ENCODE data around the gene TMEM176B.

Gene TMEM176B

GRCh38 chr7:150800581-150801241 is 547 bp upstream of the TMEM176B start, which contains the start of gene TMEM176A:
Gene TMEM176A (plus strand): TSS chr7:150800769. CDS start chr7:150801551, 782 bp downstream.
- H3K27ac ChIP-seq (ENCODE audit: low read length) = no peak within 1 kb of the TSS
- DNase-seq (no peak), ATAC-seq (ENCODE audit: insufficient read depth, low read depth) (no peak)
- H4K20me1 ChIP-seq (ENCODE audit: insufficient read depth, low read length) = no peaks in the 10 kb centered on the region
- H2AFZ ChIP-seq (ENCODE audit: low read depth, low read length) = no peak within 1 kb of the TSS
- peaks cover 2% of the 10 kb centered on the region for H3K9me3 ChIP-seq (ENCODE audit: insufficient read depth, low read length, severe bottlenecking)
- H3K36me3 ChIP-seq (ENCODE audit: insufficient read depth, low read length) = no peaks in the 10 kb centered on the region
- no peak within 1 kb of the TSS for H3K4me2 ChIP-seq (ENCODE audit: insufficient read depth, low read length)
- no peak within 1 kb of the TSS for H3K9ac ChIP-seq (ENCODE audit: low read depth, low read length)
- no peaks in the 10 kb centered on the region for H3K4me1 ChIP-seq (ENCODE audit: insufficient read depth, low read length)
- no peaks in the 10 kb centered on the region for H3K79me2 ChIP-seq (ENCODE audit: insufficient read depth, low read length)
- peaks cover 10% of the 10 kb centered on the region for H3K27me3 ChIP-seq (ENCODE audit: insufficient read depth, low read length, poor library complexity)
- H3K4me3 ChIP-seq (ENCODE audit: low read depth in 1 of 2, low read length in 2 of 2) = no peak within 1 kb of the TSS
- TF ChIP-seq EZH2 (IDR thresholded peaks at IDR 0.05; ENCODE audit: borderline replicate concordance, low read depth, low read length, severe bottlenecking) (no peak), CTCF (IDR thresholded peaks at IDR 0.05; ENCODE audit: borderline replicate concordance, extremely low read depth, low read length, poor library complexity, severe bottlenecking) (no peak)

- TF ChIP-seq CTCF (IDR thresholded peaks at IDR 0.05; ENCODE audit: borderline replicate concordance, extremely low read depth, low read length, poor library complexity, severe bottlenecking) = no peak
- no peak for TF ChIP-seq EZH2 (IDR thresholded peaks at IDR 0.05; ENCODE audit: borderline replicate concordance, low read depth, low read length, severe bottlenecking)
- ATAC-seq (ENCODE audit: insufficient read depth, low read depth) (no peak), DNase-seq (no peak)
- H4K20me1 ChIP-seq (ENCODE audit: insufficient read depth, low read length) = no peaks in the 10 kb centered on the region
- no peaks in the 10 kb centered on the region for H3K4me1 ChIP-seq (ENCODE audit: insufficient read depth, low read length)
- no peak overlapping the region for H3K27ac ChIP-seq (ENCODE audit: low read length)
- no peaks in the 10 kb centered on the region for H3K9me3 ChIP-seq (ENCODE audit: insufficient read depth, low read length, severe bottlenecking)
- H3K36me3 ChIP-seq (ENCODE audit: insufficient read depth, low read length) = no peaks in the 10 kb centered on the region
- H3K79me2 ChIP-seq (ENCODE audit: insufficient read depth, low read length) = no peaks in the 10 kb centered on the region
- peaks cover 17% of the 10 kb centered on the region for H3K27me3 ChIP-seq (ENCODE audit: insufficient read depth, low read length, poor library complexity)
- no peak overlapping the region for H3K9ac ChIP-seq (ENCODE audit: low read depth, low read length)
- no peak overlapping the region for H3K4me3 ChIP-seq (ENCODE audit: low read depth in 1 of 2, low read length in 2 of 2)
- no peak overlapping the region for H3K4me2 ChIP-seq (ENCODE audit: insufficient read depth, low read length)
- no peak overlapping the region for H2AFZ ChIP-seq (ENCODE audit: low read depth, low read length)
Measured at GRCh38 chr7:150799156-150799555, 1.0 kb downstream of the TMEM176B start.

- no peak overlapping the region for H2AFZ ChIP-seq (ENCODE audit: low read depth, low read length)
- ATAC-seq (ENCODE audit: insufficient read depth, low read depth) (no peak), DNase-seq (no peak)
- H3K27ac ChIP-seq (ENCODE audit: low read length) = no peak overlapping the region
- H3K4me1 ChIP-seq (ENCODE audit: insufficient read depth, low read length) = no peaks in the 10 kb centered on the region
- no peak overlapping the region for H3K4me3 ChIP-seq (ENCODE audit: low read depth in 1 of 2, low read length in 2 of 2)
- peaks cover 24% of the 10 kb centered on the region for H3K27me3 ChIP-seq (ENCODE audit: insufficient read depth, low read length, poor library complexity)
- H3K4me2 ChIP-seq (ENCODE audit: insufficient read depth, low read length) = no peak overlapping the region
- H3K79me2 ChIP-seq (ENCODE audit: insufficient read depth, low read length) = no peaks in the 10 kb centered on the region
- no peaks in the 10 kb centered on the region for H3K9me3 ChIP-seq (ENCODE audit: insufficient read depth, low read length, severe bottlenecking)
- no peaks in the 10 kb centered on the region for H3K36me3 ChIP-seq (ENCODE audit: insufficient read depth, low read length)
- TF ChIP-seq CTCF (IDR thresholded peaks at IDR 0.05; ENCODE audit: borderline replicate concordance, extremely low read depth, low read length, poor library complexity, severe bottlenecking) (no peak), EZH2 (IDR thresholded peaks at IDR 0.05; ENCODE audit: borderline replicate concordance, low read depth, low read length, severe bottlenecking) (no peak)
- no peaks in the 10 kb centered on the region for H4K20me1 ChIP-seq (ENCODE audit: insufficient read depth, low read length)
- no peak overlapping the region for H3K9ac ChIP-seq (ENCODE audit: low read depth, low read length)
Measured at GRCh38 chr7:150797661-150798060, 2.5 kb downstream of the TMEM176B start.
